ENCODE data around the gene NCOR2.

GRCh38 chr12:124551268-124552144 lies 15.9 kb downstream of the NCOR2 start:
- no peak for TF ChIP-seq YY1 (IDR thresholded peaks at IDR 0.05; ENCODE audit: insufficient read depth, insufficient read length)
- no peak for TF ChIP-seq ZNF274 (IDR thresholded peaks at IDR 0.05; ENCODE audit: low read depth, low read length)
